Left renal pelvis (tissue), 4 donors: ENCODE data around the gene TLL2. TPM values are rescaled to one million over a fixed set of nuclear protein-coding genes. Genes with fewer than 3 reads are reported as not detected.
A peak's percentile ranks its signal among the peaks of the same experiment; 100 is the strongest.

Experiments
- DNase-seq, 4 donors: peaks; one replicate each; pipeline ENCODE4 v3.0.0-alpha.2; 2013; ENCODE audit warnings: low read depth in 4 of 4, low spot score in 3 of 4
- polyA plus RNA-seq, 4 donors: library from polyadenylated mRNA; unstranded; fragments of 120-200 nt; gene quantifications; one replicate each; pipeline ENCODE4 v1.2.1, GENCODE V29; 2013; ENCODE audit not compliant: insufficient read length in 4 of 4

The TLL2 gene
- polyA plus RNA-seq, 4 donors = 0.40 to 0.93 (median 0.73) TPM

DNA sequence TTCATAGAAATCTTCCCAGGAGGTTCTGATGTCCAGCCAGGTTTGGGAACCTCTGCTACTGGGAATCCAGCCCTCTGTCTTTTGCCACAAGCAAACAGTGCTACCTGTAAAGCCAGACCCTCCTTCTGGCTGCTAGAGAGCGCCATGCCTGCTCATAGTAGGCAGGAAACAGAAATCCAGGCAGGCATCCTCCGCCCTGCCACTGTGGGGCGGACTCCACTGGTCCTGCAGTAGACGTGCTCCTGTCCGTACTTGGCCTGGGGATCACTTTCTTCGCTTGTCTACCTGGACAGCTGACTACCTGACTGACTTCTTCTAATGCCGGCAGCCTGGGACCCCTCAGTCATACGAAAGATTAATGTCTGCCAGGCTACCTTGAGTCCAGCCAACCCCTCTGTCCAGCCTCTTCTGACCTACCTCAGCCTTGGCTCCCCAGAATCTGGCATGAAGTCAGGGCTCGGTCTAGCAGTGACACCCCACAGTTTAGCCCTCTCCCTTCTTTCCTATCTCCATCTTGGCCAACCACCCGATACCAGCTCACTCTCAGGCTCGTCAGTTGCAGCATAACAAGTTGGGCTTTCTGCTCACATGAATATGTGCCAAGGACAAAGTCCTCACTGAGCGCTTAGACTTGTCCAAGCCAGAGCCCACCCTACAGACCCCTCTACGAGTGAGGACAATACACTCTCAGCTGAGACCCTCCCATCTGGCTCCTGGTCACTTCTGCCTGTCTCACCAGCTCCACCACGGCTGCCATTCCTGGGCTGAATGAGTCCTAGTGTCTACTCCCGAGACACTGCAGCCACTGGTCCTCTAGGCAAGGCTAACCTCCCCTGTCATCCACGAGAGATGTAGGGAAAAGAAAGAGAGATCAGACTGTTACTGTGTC, 111.1 kb downstream of the TLL2 start:
- DNase-seq = no peak

DNA sequence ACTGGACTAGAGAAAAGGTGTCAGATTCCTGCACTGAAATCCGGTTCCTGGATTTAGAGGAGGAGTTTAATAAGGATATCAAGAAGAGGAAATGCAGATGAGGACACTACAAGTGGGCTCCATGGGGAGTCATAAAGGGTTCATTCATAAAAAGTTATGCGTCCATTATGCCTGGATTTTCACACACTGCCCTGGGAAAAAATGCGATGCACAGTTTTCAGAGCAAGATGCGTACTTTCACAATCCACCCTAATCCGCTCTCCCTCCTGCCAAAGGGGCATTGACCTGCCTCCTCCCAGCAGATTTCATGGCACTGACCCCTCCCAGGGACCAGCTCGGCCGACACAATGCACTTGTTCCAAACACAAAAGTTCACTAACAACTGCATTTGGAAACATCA, 112.7 kb downstream of the TLL2 start:
- no peak for DNase-seq

DNA sequence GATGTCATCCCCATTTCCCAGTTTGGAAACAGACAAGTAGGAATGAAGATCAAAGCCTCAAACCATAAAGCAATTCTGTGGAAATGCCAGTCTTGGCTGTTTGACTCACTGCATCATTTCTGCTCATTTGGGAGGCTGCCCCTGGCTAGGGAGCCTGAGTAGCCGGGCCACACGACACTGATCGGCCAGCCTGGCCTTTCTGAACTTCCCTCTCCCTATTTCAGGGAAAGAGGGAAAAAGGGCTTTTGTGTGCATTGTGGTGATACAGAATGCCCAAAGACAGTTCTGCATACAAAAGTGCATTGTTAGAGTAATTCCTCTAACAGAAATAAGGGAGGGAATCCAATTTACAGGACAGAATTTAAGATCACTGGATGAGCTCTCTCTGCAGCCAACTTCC, 113.3 kb downstream of the TLL2 start:
- no peak for DNase-seq

DNA sequence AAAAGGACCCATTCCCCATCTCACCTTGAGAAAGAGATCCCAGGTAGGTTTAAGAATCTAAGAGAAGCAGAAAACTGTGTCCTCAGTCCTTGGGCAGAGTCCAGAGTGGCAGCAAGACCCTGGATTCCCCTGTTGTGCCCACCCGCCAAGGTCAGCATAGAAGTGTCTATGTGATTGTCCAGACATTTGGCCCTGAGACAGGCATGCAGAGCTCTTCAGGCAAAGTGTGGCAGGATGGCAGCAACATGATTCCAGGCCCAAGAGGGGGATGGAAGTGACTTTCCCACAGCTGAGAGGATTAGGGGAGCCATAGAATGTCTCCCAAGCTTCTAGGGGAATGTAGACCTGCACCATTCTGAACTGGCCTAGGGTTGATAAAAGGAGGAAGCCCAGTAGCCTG, 115.8 kb downstream of the TLL2 start:
- no peak for DNase-seq

DNA sequence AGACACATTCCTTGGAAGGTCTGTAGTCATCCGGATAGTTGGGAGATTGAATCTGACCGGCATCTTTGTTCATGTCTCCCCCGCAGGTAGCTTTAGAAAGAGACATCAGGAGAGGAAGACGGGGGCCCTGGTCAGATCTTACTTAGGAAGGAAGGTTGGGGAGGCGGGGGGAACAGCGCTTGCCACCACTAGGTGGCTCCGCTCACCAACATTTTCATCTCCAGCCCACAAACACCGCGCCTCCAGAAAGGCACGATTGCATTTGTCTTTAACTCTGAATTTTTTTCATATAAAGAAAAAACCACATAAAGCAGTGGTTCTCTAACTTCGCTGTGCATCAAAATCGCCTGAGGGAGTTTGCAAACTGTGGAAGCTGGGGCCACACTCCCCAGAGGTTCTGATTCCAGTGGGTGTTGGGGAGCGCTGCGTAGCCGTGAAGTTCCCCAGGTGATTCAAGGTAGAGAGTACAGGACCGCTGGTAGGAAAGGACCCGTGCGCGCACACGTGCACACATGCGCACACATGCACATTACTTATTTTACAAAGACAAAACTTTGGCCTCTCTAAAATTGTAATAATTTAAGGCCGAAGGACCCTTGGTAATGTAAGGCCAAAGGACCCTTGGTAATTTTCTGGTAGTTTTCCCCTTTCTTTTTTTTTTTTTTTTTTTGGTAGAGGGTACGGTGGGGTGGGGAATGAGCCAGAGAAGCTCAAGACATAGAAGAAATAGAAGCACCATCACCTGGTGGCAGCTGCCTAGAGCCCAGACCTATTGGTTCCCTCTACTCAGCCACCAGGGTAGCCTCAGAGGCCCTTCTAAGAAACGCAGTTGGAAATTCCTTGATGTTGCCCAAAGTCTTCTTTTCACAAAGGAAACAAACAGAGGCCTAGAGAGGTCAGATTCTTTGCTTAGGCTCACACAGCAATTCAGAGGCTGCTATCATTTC, 117.5 kb downstream of the TLL2 start:
- peak; percentile 39 to 67 (median 51) for DNase-seq

DNA sequence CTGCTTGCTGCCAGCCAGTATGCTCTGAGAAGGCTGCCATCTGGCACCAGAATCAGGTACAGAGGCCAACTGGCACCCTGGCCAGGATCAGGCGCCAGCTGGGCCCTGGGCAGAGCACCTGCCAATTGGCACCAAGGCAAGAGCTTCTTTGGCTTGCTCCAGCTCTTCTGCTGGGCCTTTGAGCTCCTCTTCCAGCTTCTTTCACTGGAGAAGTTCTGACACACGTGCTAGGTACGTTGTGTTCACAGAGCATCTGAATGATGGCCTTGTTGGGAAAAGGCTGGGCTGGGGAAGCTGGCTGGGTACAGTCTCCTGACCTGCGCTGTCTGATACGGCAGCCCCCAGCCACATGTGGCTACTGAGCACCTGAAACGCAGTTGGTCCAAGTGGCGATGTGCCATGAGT, 123.3 kb downstream of the TLL2 start:
- no peak for DNase-seq

DNA sequence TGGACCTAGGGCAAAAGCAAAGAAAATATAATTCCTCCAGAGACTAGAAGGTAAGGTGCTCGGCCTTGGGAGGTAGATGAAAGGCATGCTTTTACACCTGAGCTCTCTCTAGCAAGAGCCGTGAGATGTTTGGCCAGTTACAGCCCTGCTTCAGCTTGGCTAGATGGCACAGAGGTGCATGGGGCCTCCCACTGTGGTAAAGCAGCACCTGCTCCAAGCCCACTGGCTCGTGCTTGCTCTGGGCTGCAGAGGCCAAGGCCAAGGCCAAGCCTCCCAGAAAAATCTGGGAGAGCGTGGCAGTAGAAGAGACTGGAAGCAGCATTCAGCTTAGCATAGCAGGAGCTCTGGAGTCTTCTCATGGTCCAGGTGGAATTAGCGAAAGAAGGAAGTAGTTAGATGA, 123.9 kb downstream of the TLL2 start:
- no peak for DNase-seq

DNA sequence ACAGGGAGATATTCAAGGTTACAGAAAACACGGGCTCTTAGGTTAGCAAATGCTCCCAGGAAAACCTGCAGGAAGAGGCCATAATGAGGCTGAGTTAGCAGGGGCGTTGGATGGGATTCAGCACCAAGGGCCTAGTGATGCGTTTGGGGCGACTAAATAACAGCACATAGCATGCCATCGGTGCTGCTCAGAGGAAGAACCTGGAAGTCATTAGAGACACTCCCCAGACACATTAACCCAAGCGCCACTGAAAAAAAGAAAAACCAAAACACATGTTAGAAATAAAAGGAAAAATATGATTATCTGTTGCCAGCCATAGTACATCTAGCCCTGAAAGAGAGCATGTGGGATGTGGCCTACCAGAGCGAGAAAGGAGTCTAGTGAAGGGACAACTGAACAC, 126.1 kb downstream of the TLL2 start:
- no peak for DNase-seq

- no peak for DNase-seq
These were observed 126.6 kb downstream of the TLL2 start for GRCh38 chr10:96387161-96387560.

DNA sequence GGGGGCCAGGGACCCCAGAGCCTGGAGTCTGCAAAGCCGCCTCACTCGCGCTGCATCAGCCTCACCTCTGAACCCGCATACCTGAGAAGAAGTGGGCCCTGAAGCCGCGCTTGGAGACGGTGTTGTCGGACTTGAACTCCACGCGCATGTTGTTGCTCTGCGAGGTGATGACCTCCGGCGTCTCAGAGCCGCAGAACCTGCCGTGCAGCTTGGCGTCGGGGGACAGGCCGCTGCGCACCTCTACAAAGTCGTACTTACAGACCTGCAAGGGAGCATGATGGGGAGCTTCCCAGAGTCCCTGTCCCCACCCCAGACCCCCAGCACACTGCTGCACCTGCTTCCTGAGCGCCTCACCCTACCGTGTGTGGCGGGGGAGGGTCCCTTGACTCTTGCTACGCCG, 129.2 kb downstream of the TLL2 start:
- DNase-seq = no peak

- DNase-seq = no peak
These were observed 132.9 kb downstream of the TLL2 start for GRCh38 chr10:96380821-96381220.

DNA sequence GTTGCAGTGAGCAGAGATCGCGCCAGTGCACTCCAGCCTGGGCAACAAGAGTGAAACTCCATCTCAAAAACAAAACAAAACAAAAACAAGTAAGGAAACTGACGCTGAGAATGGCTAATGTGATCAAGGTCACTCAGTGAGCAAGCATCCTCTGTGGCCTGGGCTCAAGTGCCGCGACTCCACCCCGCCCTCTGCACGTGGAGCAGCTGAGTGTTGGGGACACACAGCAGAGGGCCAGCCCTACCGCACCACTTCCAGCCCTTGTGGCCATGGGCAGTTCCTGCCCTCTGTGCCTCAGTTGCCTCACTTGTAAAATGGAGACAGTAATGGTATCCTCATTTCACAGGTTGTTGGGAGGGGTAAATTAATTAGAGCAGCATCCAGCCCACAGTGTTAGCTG, 134.0 kb downstream of the TLL2 start:
- no peak for DNase-seq

DNA sequence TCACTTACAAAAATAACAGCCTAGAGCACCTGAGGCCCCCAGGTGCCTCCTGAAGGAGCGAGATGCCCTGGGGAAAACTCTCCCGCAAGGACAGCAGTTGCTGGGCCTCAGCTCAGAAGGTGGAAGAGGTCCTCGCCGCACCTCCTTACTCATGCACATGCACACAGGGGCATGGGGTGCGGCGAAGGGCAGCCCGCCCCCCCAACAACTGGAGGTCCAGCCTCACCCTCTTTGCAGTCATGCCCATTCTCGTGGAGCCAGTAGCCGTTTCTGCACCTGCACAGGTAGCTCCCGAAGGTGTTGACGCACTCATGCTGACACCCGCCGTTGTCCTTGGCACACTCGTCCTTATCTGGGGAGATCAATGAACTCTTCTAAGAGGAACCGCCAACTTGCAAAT, 135.0 kb downstream of the TLL2 start:
- no peak for DNase-seq

DNA sequence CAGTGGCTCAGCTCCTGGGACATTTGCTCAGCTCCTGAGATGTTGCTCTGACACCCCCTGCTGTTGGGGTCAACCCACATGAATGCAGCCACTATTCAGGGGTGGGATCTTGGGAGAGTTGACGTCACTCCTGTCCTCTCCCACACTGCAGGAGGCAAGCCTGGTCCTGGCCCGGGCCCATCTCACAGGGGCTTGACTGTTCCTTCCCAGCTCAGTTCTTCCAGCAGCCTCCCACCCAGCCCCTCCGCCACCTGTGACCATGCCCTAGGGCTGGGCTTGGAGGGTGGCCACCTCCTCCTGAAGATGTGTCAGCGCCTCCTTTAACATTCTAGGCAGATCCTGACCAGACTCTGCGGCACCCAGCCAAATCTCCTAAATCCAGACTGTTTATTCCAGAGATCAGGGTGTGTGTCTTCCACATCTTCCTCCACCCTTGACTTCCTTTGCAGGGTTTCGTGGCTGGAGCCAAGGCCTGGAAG, 135.9 kb downstream of the TLL2 start:
- DNase-seq = no peak

DNA sequence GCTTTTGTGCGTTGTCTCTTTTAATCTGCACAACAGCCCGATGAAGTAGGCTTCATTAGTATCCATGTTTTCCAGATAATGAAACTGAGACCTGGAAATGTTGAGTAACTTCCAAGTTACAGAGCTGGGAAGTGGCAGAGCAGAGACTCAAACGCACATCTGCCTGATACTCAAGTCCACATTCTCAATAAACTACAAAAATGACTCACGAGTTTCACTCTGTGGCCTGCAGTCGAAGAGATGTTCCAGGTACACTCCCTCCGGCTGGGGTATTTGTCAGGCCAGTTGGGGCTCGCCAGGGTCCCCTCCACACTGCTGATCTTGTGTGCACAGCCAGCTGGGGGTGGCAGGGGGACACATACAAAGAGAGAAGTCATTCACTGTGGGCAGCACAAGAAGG, 137.2 kb downstream of the TLL2 start:
- no peak for DNase-seq

DNA sequence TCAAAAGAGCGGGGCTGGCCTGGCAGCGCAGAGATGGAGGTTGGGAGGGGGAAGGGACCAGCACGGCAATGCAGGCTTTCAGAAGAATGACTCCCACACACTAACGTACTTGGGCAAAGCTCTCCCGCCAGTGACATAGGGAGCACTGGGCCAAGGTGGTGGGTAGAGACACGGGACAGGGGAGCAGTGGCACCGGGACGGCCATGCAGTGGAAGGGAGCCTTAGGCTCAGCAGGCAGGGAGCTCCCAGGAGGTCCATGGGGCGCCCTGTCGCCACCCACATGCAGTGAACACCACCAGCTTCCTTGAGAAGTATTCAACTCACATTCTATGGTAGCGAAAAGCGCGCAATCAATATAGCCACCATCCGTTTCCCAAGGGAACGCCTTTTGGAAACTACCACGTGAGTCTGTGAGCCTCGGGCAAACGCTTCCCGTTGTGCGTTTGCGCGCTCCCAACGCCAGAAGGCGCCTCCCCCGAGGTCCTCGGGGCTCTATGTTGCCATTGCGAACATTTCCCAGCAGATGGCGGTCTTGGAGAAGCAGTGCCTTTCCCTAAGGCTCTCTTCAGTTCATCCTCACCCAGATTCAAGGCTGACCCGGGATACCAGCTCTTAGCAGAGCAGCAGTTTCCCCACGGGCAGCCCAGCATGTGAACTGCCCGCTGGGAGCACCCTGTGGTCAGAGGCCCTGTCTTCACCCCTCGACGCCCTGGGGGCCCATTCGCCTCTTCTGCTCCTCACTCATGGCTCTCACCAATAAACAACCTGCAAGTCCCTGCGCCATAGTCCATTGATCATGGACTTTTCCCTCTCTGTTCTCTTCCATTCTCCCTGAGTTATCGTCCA, 138.5 kb downstream of the TLL2 start:
- DNase-seq = peak; percentile 66 to 82 (median 75)

GRCh38 chr10:96374639-96374984, 139.1 kb downstream of the TLL2 start:
- no peak for DNase-seq

GRCh38 chr10:96374004-96374403, 139.7 kb downstream of the TLL2 start:
- DNase-seq = no peak

DNA sequence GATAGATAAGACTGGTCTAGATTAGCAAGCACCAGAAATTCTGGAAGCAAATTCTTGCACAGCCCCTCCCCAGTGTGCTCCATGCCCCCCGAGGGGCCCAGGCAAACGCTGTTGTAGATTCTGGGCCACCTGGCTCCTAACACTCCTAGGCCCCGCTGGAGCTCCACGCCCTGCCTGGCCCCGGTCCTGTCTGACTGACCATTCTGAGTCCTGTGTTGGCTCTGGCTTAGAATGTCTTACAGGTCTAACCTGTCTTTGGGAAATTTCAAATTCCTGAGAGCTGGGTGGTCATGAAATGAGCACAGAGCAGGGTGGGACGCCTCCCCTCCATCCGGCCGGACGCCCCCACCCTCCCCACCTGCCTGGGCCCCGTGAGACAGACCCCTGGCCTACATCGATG, 142.4 kb downstream of the TLL2 start:
- no peak for DNase-seq

DNA sequence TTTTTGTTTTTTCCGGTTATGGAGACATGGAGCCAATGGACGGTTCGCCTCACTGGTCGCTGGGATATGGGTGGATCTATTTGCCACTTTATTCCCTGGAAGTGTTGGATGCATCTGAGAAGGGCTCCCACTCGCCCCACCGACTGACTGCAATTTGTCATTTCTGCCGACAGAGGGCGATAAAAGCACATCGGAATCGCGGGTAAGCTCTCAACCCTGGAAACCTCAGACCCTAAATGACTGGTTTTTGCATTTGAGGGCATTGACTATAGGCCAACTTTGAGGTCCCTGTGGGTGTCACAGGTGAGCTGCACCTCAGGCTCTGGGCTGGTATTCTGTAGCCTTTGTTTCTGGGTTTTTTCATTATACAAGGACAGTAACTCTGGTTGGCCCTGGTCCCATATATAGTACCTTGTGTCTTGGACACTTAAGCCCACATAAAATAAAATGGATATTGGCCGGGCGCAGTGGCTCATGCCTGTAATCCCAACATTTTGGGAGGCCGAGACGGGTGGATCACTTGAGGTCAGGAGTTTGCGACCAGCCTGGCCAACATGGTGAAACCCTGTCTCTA, 143.1 kb downstream of the TLL2 start:
- DNase-seq = peak in 1 of 4 donors; percentile 31
